Endothelial cell of umbilical vein (primary cell): ENCODE results near the gene SENP6. TPM values are rescaled to one million over a fixed set of nuclear protein-coding genes. Genes with fewer than 3 reads are reported as not detected.

Experiments
- BruUV-seq: library from RNA; stranded (reverse); fragments of 400-500 nt; replicated peaks from 2 replicates; lab custom pipeline; 2021; lab: Mats Ljungman, UMichigan
- CTCF ChIA-PET: fragments of 300-600, 350-600 bp; sonication (Branson Sonifier 250); formaldehyde crosslinking; loops from one replicate; lab custom pipeline; 2021; ENCODE audit warnings: antibody characterized with exemption, inconsistent platforms; lab: Charles Lee
- POLR2A ChIA-PET: fragments of 300-600, 350-600 bp; sonication (Branson Sonifier 250); formaldehyde crosslinking; loops from one replicate; lab custom pipeline; 2021; ENCODE audit warnings: antibody characterized with exemption, inconsistent platforms; lab: Charles Lee
- DNase-seq: peaks from one replicate; pipeline ENCODE4 v3.0.0-alpha.2; 2011; ENCODE audit warnings: low read depth, low spot score
- FAIRE-seq: peaks from 2 replicates; lab custom pipeline; 2011; peaks lifted over from hg19 to GRCh38; lab: Jason Lieb, UNC
- H2AFZ ChIP-seq: 2 replicates; pipeline ENCODE4 v1.6.0; 2012; ENCODE audit warnings: low read depth, low read length, control low read depth, inconsistent platforms
- H3K27ac ChIP-seq: 2 replicates; pipeline ENCODE4 v1.5.1; 2011; ENCODE audit warnings: low read depth, mild to moderate bottlenecking, control low read depth, low read length, moderate library complexity; ENCODE audit not compliant: insufficient read depth
- H3K27me3 ChIP-seq, 2 experiments: 2 replicates each; pipeline versions ENCODE4 v1.6.0 to v1.6.1; 2011; ENCODE audit warnings: low read length in 2 of 2, mixed read lengths in 1 of 2; ENCODE audit not compliant: control insufficient read depth in 2 of 2, insufficient read depth in 2 of 2
- H3K36me3 ChIP-seq, 2 experiments: 2 replicates in 1 of 2; 3 replicates in 1 of 2; pipeline ENCODE4 v1.5.1; 2011; ENCODE audit warnings: low read length in 2 of 2, mild to moderate bottlenecking in 1 of 2, moderate library complexity in 1 of 2; ENCODE audit not compliant: control insufficient read depth in 2 of 2, insufficient read depth in 2 of 2; ENCODE audit errors: extremely low read depth in 1 of 2
- H3K4me1 ChIP-seq: 3 replicates; pipeline ENCODE4 v1.5.1; 2011; ENCODE audit warnings: mild to moderate bottlenecking, low read length; ENCODE audit not compliant: control insufficient read depth, insufficient read depth; ENCODE audit errors: extremely low read depth
- H3K4me2 ChIP-seq: 2 replicates; pipeline ENCODE4 v1.6.1; 2011; ENCODE audit warnings: low read length, control low read depth, mixed read lengths; ENCODE audit not compliant: insufficient read depth
- H3K4me3 ChIP-seq, 3 experiments: fragments of 200-600 bp in 1 of 3; sonication (generic), shearing (Covaris generic) in 1 of 3; replicated peaks in 1 of 3; 2 replicates each; pipeline ENCODE4 v1.5.1; 2011 to 2016; ENCODE audit warnings: control low read depth in 3 of 3, low read length in 3 of 3, mild to moderate bottlenecking in 2 of 3, inconsistent platforms in 1 of 3, low read depth in 1 of 3, moderate library complexity in 1 of 3; ENCODE audit not compliant: insufficient read depth in 1 of 3
- H3K79me2 ChIP-seq: 2 replicates; pipeline ENCODE4 v1.6.0; 2012; ENCODE audit warnings: low read length, inconsistent platforms; ENCODE audit not compliant: control insufficient read depth, insufficient read depth
- H3K9ac ChIP-seq: replicated peaks from 2 replicates; pipeline ENCODE3; 2011; ENCODE audit warnings: low read length, control low read depth; ENCODE audit not compliant: insufficient read depth; ENCODE audit errors: extremely low read depth
- H3K9me1 ChIP-seq: replicated peaks from 3 replicates; pipeline ENCODE4 v1.6.0; 2011; ENCODE audit warnings: mild to moderate bottlenecking, low read length; ENCODE audit not compliant: control insufficient read depth, insufficient read depth; ENCODE audit errors: extremely low read depth
- H3K9me3 ChIP-seq: replicated peaks from 2 replicates; pipeline ENCODE4 v1.5.1; 2012; ENCODE audit warnings: low read length, inconsistent platforms; ENCODE audit not compliant: control insufficient read depth, insufficient read depth
- H4K20me1 ChIP-seq: replicated peaks from 2 replicates; pipeline ENCODE3; 2011; ENCODE audit warnings: mild to moderate bottlenecking, low read length; ENCODE audit not compliant: control insufficient read depth, insufficient read depth; ENCODE audit errors: extremely low read depth
- CTCF ChIP-seq, 2 donors: IDR thresholded peaks; 1 replicate in 1 of 2; 2 replicates in 1 of 2; pipeline ENCODE4 v1.5.1; 2011; ENCODE audit warnings: low read length in 2 of 2, mild to moderate bottlenecking in 2 of 2, moderate library complexity in 2 of 2, control low read depth in 1 of 2, inconsistent platforms in 1 of 2, low read depth in 1 of 2; ENCODE audit not compliant: insufficient read depth in 1 of 2; ENCODE audit errors: extremely low read depth in 1 of 2
- FOS ChIP-seq: IDR thresholded peaks from 2 replicates; pipeline ENCODE4 v1.6.1; 2011; ENCODE audit warnings: mild to moderate bottlenecking, low read length, moderate library complexity, borderline replicate concordance; ENCODE audit not compliant: insufficient read depth
- JUN ChIP-seq: IDR thresholded peaks from 2 replicates; pipeline ENCODE4 v1.6.1; 2011; ENCODE audit warnings: borderline replicate concordance, low read depth; ENCODE audit not compliant: insufficient read length, insufficient read depth
- MAX ChIP-seq: IDR thresholded peaks from 2 replicates; pipeline ENCODE4 v1.6.1; 2011; ENCODE audit not compliant: insufficient read depth, insufficient read length
- POLR2AphosphoS5 ChIP-seq: IDR thresholded peaks from 2 replicates; pipeline ENCODE4 v1.6.1; 2012; ENCODE audit warnings: low read depth, mild to moderate bottlenecking, control low read depth, low read length, moderate library complexity; ENCODE audit not compliant: insufficient read depth
- dilution Hi-C: fragments of 300-500 bp; cut with MboI; formaldehyde crosslinking; loops from one replicate; pipeline ENCODE4 v1.15.0; 2019; ENCODE audit warnings: low sequenced_read_pairs; ENCODE audit not compliant: extremely low pct_ligation_motif_present
- intact Hi-C: fragments of 100-400 bp; cut with micrococcal nuclease; formaldehyde crosslinking; loops from one replicate; pipeline ENCODE4 v1.10.0; 2022
- polyA plus RNA-seq, 4 experiments: library from polyadenylated mRNA; depleted of rRNA in 3 of 4; stranded (reverse) in 3 of 4; unstranded in 1 of 4; fragments of >200 nt; gene quantifications; 2 replicates each; pipeline versions ENCODE4 v1.2.1 to v1.2.3, GENCODE V29; 2011 to 2012; ENCODE audit warnings: missing spikeins in 1 of 4
- total RNA-seq: library from RNA; stranded (reverse); gene quantifications from 2 replicates; pipeline ENCODE4 v1.2.3, GENCODE V29; 2021

Gene SENP6
- total and polyA plus RNA-seq, 2 donors (not counting 3 experiments of a cell fraction or from before 2014, with no cell fraction given): 11.5 to 99.1 TPM

GRCh38 chr6:75621846-75622245 is 20.2 kb downstream of the SENP6 start:
- dilution Hi-C loops (no loop called here), intact Hi-C loops (no loop called here)
- DNase-seq (no peak), FAIRE-seq (no peak)
- no peak overlapping the region for H3K4me3 ChIP-seq
- CTCF ChIA-PET: interaction anchor here (1.3 to 2.1 kb wide), 3 partner anchors 8 to 13 kb away, joined by 3 to 9 read pairs (median 4); no protein-coding TSS in a partner anchor
- peaks cover 0 to 7% of the 10 kb centered on the region in 2 experiments for H3K36me3 ChIP-seq
- H3K27ac ChIP-seq: no peak overlapping the region
- H4K20me1 ChIP-seq: peaks cover 22% of the 10 kb centered on the region
- peaks cover 83% of the 10 kb centered on the region for H3K79me2 ChIP-seq
- H3K9ac ChIP-seq: no peak overlapping the region
- no peak for TF ChIP-seq CTCF (IDR thresholded peaks at IDR 0.05; ENCODE audit: extremely low read depth in 1 of 2, insufficient read depth in 1 of 2, low read depth in 1 of 2, low read length in 2 of 2)
- H3K9me3 ChIP-seq: no peaks in the 10 kb centered on the region
- H2AFZ ChIP-seq: no peak overlapping the region
- H3K9me1 ChIP-seq: peaks cover 4% of the 10 kb centered on the region
- POLR2A ChIA-PET: no interaction called here
- H3K27me3 ChIP-seq: no peaks in the 10 kb centered on the region
- no TSS peak for BruUV-seq
- no peak overlapping the region for H3K4me2 ChIP-seq
- H3K4me1 ChIP-seq: no peaks in the 10 kb centered on the region

GRCh38 chr6:75623491-75623890 is 21.8 kb downstream of the SENP6 start:
- peaks cover 4% of the 10 kb centered on the region for H3K9me1 ChIP-seq
- no peak overlapping the region for H2AFZ ChIP-seq
- BruUV-seq: no TSS peak
- FAIRE-seq (no peak), DNase-seq (no peak)
- H3K9me3 ChIP-seq: no peaks in the 10 kb centered on the region
- ChIA-PET CTCF (interaction anchor here (0.7 to 1.4 kb wide), 2 partner anchors 9 to 12 kb away, joined by 3 to 7 read pairs; no protein-coding TSS in a partner anchor), POLR2A (no interaction called here)
- no peak for TF ChIP-seq JUN
- TF ChIP-seq FOS: no peak
- TF ChIP-seq POLR2AphosphoS5: no peak
- no peak for TF ChIP-seq CTCF (IDR thresholded peaks at IDR 0.05; ENCODE audit: extremely low read depth in 1 of 2, insufficient read depth in 1 of 2, low read depth in 1 of 2, low read length in 2 of 2)
- TF ChIP-seq MAX: no peak
- no peak overlapping the region for H3K4me3 ChIP-seq
- H3K79me2 ChIP-seq: peaks cover 74% of the 10 kb centered on the region
- dilution Hi-C loops: no loop called here
- no peak overlapping the region for H3K4me2 ChIP-seq
- H3K9ac ChIP-seq: no peak overlapping the region
- peaks cover 11% of the 10 kb centered on the region for H4K20me1 ChIP-seq
- H3K36me3 ChIP-seq: peaks cover 0 to 7% of the 10 kb centered on the region in 2 experiments
- no peaks in the 10 kb centered on the region for H3K4me1 ChIP-seq
- H3K27ac ChIP-seq: no peak overlapping the region
- no peaks in the 10 kb centered on the region for H3K27me3 ChIP-seq
- intact Hi-C loops: no loop called here
